ENCODE data around the gene STYXL1.
A peak's percentile ranks its signal among the peaks of the same experiment; 100 is the strongest.

Gene STYXL1

DNA sequence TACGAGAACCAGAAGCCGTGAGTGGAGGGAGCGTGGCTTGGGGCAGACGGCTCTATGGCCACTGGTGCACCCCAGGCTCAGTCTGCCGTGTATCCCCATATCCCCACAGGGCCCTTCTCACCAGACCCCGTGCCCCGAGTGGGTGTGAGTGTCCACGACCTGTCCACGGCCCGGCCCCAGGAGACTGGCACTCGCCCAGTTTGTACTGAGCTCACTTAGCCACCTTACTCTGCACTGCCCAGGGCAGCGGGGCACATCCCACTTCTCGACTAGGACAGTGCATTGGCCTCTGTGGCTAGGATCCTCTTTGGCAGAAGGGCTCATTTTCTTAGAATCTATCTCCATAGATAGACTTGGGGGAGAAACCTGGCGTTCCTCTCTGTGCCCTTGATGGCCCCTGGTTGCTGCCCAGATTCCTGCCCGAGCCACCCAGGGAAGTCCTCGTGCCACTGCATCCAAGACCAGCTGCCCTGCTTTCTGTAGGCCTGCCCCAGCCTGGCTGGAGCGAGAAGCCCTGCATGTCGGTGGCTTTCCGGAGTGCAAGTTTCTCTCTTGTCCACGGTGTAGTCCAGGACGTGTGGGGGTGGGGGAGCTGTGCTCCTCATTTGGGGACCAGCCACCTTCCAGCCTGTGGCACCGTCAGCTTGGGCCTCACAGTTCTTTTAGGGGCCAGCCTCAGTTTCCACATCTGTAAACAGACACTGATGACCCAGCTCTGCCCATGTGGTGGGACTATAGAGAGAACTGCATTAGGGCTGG, 65.3 kb downstream of the STYXL1 start:
- no peak for DNase-seq (ENCODE audit: low spot score)
- Histone ChIP-seq H3K4me3 (no peak overlapping the region), H3K27ac (no peak overlapping the region)
- TF ChIP-seq CTCF (IDR thresholded peaks at IDR 0.05), result no peak

GRCh38 chr7:75981453-75982305, 66.1 kb downstream of the STYXL1 start:
- H3K4me3 ChIP-seq, result no peak overlapping the region
- TF ChIP-seq CTCF (IDR thresholded peaks at IDR 0.05), result no peak
- no peak overlapping the region for H3K27ac ChIP-seq
- DNase-seq (ENCODE audit: low spot score), result no peak

DNA sequence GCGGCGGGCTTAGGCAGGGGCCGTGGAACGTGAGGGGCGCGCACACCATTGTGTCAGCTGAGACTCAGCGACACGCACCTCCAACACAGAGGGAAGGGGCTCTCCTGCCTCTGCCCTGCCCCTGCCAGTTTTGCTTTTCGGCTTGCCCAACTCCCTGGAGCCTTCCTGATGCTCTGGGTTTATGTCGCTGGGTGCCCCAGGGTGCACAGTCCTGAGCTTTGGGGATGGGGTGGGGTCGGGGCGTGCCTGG, 66.7 kb downstream of the STYXL1 start:
- Histone ChIP-seq H3K27ac (no peak overlapping the region), H3K4me3 (no peak overlapping the region)
- TF ChIP-seq CTCF (IDR thresholded peaks at IDR 0.05), result no peak
- no peak for DNase-seq (ENCODE audit: low spot score)

- DNase-seq (ENCODE audit: low spot score), result no peak
- no peak for TF ChIP-seq CTCF (IDR thresholded peaks at IDR 0.05)
- Histone ChIP-seq H3K4me3 (no peak overlapping the region), H3K27ac (peak overlapping the region in 1 of 2 donors; percentile 12)
Measured at GRCh38 chr7:75980430-75981202, 67.2 kb downstream of the STYXL1 start.

DNA sequence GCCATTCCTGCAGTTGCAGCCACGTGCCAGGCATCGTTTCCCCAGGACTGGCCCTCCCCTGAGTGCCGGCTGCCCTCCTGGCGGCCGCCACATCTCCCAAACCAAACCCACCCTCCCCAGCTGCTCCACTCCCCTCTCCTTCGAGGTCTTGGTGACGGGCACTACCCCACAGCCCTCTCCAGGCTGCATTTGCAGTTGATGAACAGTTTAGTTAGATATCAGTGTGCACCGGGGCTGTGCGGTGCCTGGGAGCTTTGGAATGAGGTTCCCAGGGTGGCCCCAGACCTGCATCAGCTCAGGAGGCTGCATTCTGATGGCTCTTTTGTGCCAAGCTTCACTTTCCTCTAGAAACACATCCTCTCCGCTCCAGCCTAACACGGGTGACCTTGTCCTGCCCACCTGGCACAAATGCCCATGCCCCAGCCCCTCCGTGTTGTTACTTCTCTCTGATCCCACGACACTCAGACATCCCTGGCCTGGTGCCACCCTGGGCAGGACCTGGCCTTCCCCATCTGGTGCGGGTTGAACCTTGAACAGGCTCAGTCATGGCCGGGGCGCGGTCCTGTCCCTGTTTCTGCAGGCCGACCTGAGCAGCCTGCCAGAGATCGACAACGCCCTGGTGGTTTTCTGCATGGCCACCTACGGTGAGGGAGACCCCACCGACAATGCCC, 67.9 kb downstream of the STYXL1 start:
- Histone ChIP-seq H3K4me3 (no peak overlapping the region), H3K27ac (peak overlapping the region in 1 of 2 donors; percentile 12)
- TF ChIP-seq CTCF (IDR thresholded peaks at IDR 0.05), result no peak
- no peak for DNase-seq (ENCODE audit: low spot score)

GRCh38 chr7:75977743-75978142, 70.1 kb downstream of the STYXL1 start:
- H3K4me3 ChIP-seq, result no peak overlapping the region
- peak; percentile 85 for DNase-seq (ENCODE audit: low spot score)
- no peak for TF ChIP-seq CTCF (IDR thresholded peaks at IDR 0.05)
- no peak overlapping the region for H3K27ac ChIP-seq

Measured in coronary artery (tissue), 2 donors.